IMR-90 (cell line): Measurements from ENCODE around the gene TMEM238. TPM values are rescaled to one million over a fixed set of nuclear protein-coding genes. Genes with fewer than 3 reads are reported as not detected.
A peak's percentile ranks its signal among the peaks of the same experiment; 100 is the strongest.

ENCODE experiments used
- ATAC-seq: fragments of 200-7000 bp; cut with Tn5 transposase; 2 replicates; pipeline ENCODE4 v1.9.1; 2020; ENCODE audit warnings: low read depth, mild to moderate bottlenecking, moderate library complexity
- BruUV-seq: library from RNA; stranded (reverse); fragments of 400-500 nt; replicated peaks from 2 replicates; lab custom pipeline; 2021; lab: Mats Ljungman, UMichigan
- CTCF ChIA-PET: fragments of 300-600 bp; formaldehyde crosslinking; extraction: SDS; loops from one replicate; lab custom pipeline; 2021; ENCODE audit warnings: antibody characterized with exemption; lab: Yijun Ruan, JAX
- POLR2A ChIA-PET: fragments of 300-600 bp; sonication (Branson Sonifier 250); formaldehyde crosslinking; loops from one replicate; lab custom pipeline; 2022; ENCODE audit warnings: antibody characterized with exemption; ENCODE audit not compliant: unreplicated experiment; lab: Charles Lee
- DNase-seq: peaks from one replicate; pipeline ENCODE4 v3.0.0; 2013
- H2AFZ ChIP-seq: replicated peaks from 2 replicates; pipeline ENCODE3; 2013; ENCODE audit warnings: low read length, mild to moderate bottlenecking; ENCODE audit not compliant: poor library complexity
- H2AK5ac ChIP-seq: 2 replicates; pipeline ENCODE4 v1.6.1; 2013; ENCODE audit warnings: low read depth, low read length, inconsistent platforms
- H2AK9ac ChIP-seq: replicated peaks from 2 replicates; pipeline ENCODE3; 2013; ENCODE audit warnings: mild to moderate bottlenecking, low read depth, low read length, moderate library complexity; ENCODE audit not compliant: poor library complexity
- H2BK120ac ChIP-seq: 2 replicates; pipeline ENCODE4 v1.6.1; 2013; ENCODE audit warnings: low read depth, low read length, inconsistent platforms
- H2BK15ac ChIP-seq: 3 replicates; pipeline ENCODE4 v1.6.1; 2013; ENCODE audit warnings: low read depth, low read length, inconsistent platforms
- H2BK20ac ChIP-seq: 2 replicates; pipeline ENCODE4 v1.6.1; 2013; ENCODE audit warnings: low read depth, mild to moderate bottlenecking, inconsistent platforms, low read length, moderate library complexity
- H2BK5ac ChIP-seq: 2 replicates; pipeline ENCODE4 v1.6.1; 2013; ENCODE audit warnings: mild to moderate bottlenecking, low read depth, low read length, inconsistent platforms; ENCODE audit not compliant: poor library complexity, severe bottlenecking
- H3K14ac ChIP-seq: replicated peaks from 2 replicates; pipeline ENCODE4 v1.6.1; 2013; ENCODE audit warnings: low read depth, low read length, inconsistent platforms
- H3K18ac ChIP-seq: 2 replicates; pipeline ENCODE4 v1.6.1; 2013; ENCODE audit warnings: low read depth, low read length, control low read depth
- H3K23ac ChIP-seq: 2 replicates; pipeline ENCODE4 v1.6.1; 2013; ENCODE audit warnings: low read depth, low read length, inconsistent platforms
- H3K27ac ChIP-seq: 2 replicates; pipeline ENCODE4 v1.5.1; 2013; ENCODE audit warnings: mild to moderate bottlenecking, control low read depth, low read length; ENCODE audit not compliant: insufficient read depth
- H3K27me3 ChIP-seq: 2 replicates; pipeline ENCODE4 v1.6.1; 2013; ENCODE audit warnings: low read length; ENCODE audit not compliant: control insufficient read depth, insufficient read depth
- H3K36me3 ChIP-seq: 2 replicates; pipeline ENCODE4 v1.6.1; 2013; ENCODE audit warnings: low read length, mixed read lengths; ENCODE audit not compliant: control insufficient read depth, insufficient read depth
- H3K4ac ChIP-seq: 2 replicates; pipeline ENCODE4 v1.6.1; 2013; ENCODE audit warnings: low read depth, low read length, inconsistent platforms
- H3K4me1 ChIP-seq: 2 replicates; pipeline ENCODE4 v1.6.1; 2013; ENCODE audit warnings: low read length, mixed read lengths; ENCODE audit not compliant: control insufficient read depth, insufficient read depth
- H3K4me2 ChIP-seq: 2 replicates; pipeline ENCODE4 v1.6.1; 2013; ENCODE audit warnings: low read depth, mild to moderate bottlenecking, control low read depth, low read length, moderate library complexity
- H3K4me3 ChIP-seq: 2 replicates; pipeline ENCODE4 v1.5.1; 2013; ENCODE audit warnings: low read depth, mild to moderate bottlenecking, control low read depth, low read length, moderate library complexity; ENCODE audit not compliant: insufficient read depth
- H3K56ac ChIP-seq: 2 replicates; pipeline ENCODE4 v1.6.1; 2013; ENCODE audit warnings: low read length, inconsistent platforms; ENCODE audit not compliant: insufficient read depth; ENCODE audit errors: extremely low read depth
- H3K79me1 ChIP-seq, 2 experiments: 2 replicates each; pipeline ENCODE4 v1.6.1; 2013; ENCODE audit warnings: low read length in 2 of 2, inconsistent platforms in 1 of 2, low read depth in 1 of 2
- H3K9ac ChIP-seq: 2 replicates; pipeline ENCODE4 v1.6.1; 2013; ENCODE audit warnings: low read depth, low read length, control low read depth
- H3K9me1 ChIP-seq: 2 replicates; pipeline ENCODE4 v1.6.1; 2013; ENCODE audit warnings: low read length, inconsistent platforms; ENCODE audit not compliant: insufficient read depth
- H3K9me3 ChIP-seq: 2 replicates; pipeline ENCODE4 v1.6.1; 2013; ENCODE audit warnings: low read length; ENCODE audit not compliant: control insufficient read depth, insufficient read depth
- H4K20me1 ChIP-seq: 2 replicates; pipeline ENCODE4 v1.6.1; 2013; ENCODE audit warnings: low read length, inconsistent platforms; ENCODE audit not compliant: insufficient read depth
- H4K5ac ChIP-seq: 2 replicates; pipeline ENCODE4 v1.6.1; 2013; ENCODE audit warnings: mild to moderate bottlenecking, low read depth, low read length, control low read depth
- H4K8ac ChIP-seq, 2 experiments: 2 replicates each; pipeline ENCODE4 v1.6.1; 2013; ENCODE audit warnings: low read depth in 2 of 2, low read length in 2 of 2, control low read depth in 1 of 2, inconsistent platforms in 1 of 2
- H4K91ac ChIP-seq: 2 replicates; pipeline ENCODE4 v1.6.1; 2013; ENCODE audit warnings: low read depth, low read length, inconsistent platforms; ENCODE audit not compliant: insufficient read depth
- BHLHE40 ChIP-seq: fragments of 150-350 bp; IDR thresholded peaks from 2 replicates; pipeline ENCODE4 v1.6.1; 2016; ENCODE audit warnings: mild to moderate bottlenecking, low read depth, low read length
- CEBPB ChIP-seq: IDR thresholded peaks from 2 replicates; pipeline ENCODE4 v1.6.1; 2012; ENCODE audit warnings: low read depth, low read length, improper control_type of control experiment
- CHD1 ChIP-seq: IDR thresholded peaks from 2 replicates; pipeline ENCODE4 v1.6.1; 2012; ENCODE audit warnings: low read depth, low read length, improper control_type of control experiment
- FOS ChIP-seq: fragments of 150-350 bp; IDR thresholded peaks from 2 replicates; pipeline ENCODE4 v1.6.1; 2016; ENCODE audit warnings: low read depth, low read length
- MAFK ChIP-seq: IDR thresholded peaks from 2 replicates; pipeline ENCODE4 v1.6.1; 2012; ENCODE audit warnings: low read depth, low read length, improper control_type of control experiment
- MAZ ChIP-seq: IDR thresholded peaks from 2 replicates; pipeline ENCODE4 v1.6.1; 2012; ENCODE audit warnings: low read depth, mild to moderate bottlenecking, low read length, improper control_type of control experiment, moderate library complexity, borderline replicate concordance
- MXI1 ChIP-seq: IDR thresholded peaks from 2 replicates; pipeline ENCODE4 v1.6.1; 2012; ENCODE audit warnings: low read depth, mild to moderate bottlenecking, low read length, moderate library complexity, borderline replicate concordance
- NFE2L2 ChIP-seq: fragments of 150-350 bp; IDR thresholded peaks from 2 replicates; pipeline ENCODE4 v1.6.1; 2016; ENCODE audit warnings: low read depth, mild to moderate bottlenecking, low read length
- POLR2A ChIP-seq: IDR thresholded peaks from 2 replicates; pipeline ENCODE4 v1.6.1; 2012; ENCODE audit warnings: mild to moderate bottlenecking, low read depth, low read length
- RAD21 ChIP-seq: IDR thresholded peaks from 2 replicates; pipeline ENCODE4 v1.6.1; 2012; ENCODE audit warnings: low read length, improper control_type of control experiment
- RCOR1 ChIP-seq: IDR thresholded peaks from 2 replicates; pipeline ENCODE4 v1.6.1; 2012; ENCODE audit warnings: mild to moderate bottlenecking, low read length, improper control_type of control experiment; ENCODE audit not compliant: insufficient replicate concordance
- RFX5 ChIP-seq: IDR thresholded peaks from 2 replicates; pipeline ENCODE4 v1.8.0; 2012; ENCODE audit warnings: low read depth, mild to moderate bottlenecking, low read length, moderate library complexity
- SMC3 ChIP-seq: fragments of 150-350 bp; IDR thresholded peaks from 2 replicates; pipeline ENCODE4 v1.6.1; 2016; ENCODE audit warnings: low read depth, mild to moderate bottlenecking, antibody characterized with exemption, low read length, moderate library complexity
- WGBS, 2 experiments: methylation state at CpG; one replicate each; pipeline versions ENCODE4 v1.1.5 to v1.1.7; 2013; ENCODE audit warnings: missing lambda C conversion rate in 2 of 2; ENCODE audit not compliant: insufficient read length in 1 of 2; ENCODE audit errors: extremely low coverage in 2 of 2; 5-methylcytosine and 5-hydroxymethylcytosine counted together
- dilution Hi-C: fragments of 300-500 bp; cut with HindIII; formaldehyde crosslinking; loops from one replicate; pipeline ENCODE4 v1.14.3; 2018; ENCODE audit warnings: low sequenced_read_pairs; ENCODE audit not compliant: unreplicated experiment
- in situ Hi-C: fragments of 300-500 bp; cut with MboI; formaldehyde crosslinking; loops from 3 replicates; pipeline ENCODE4 v1.14.3; 2019; ENCODE audit warnings: low sequenced_read_pairs, inconsistent platforms, mixed read lengths
- intact Hi-C: fragments of 100-400 bp; cut with micrococcal nuclease; formaldehyde crosslinking; loops from 2 replicates; pipeline ENCODE4 v1.10.0; 2022
- polyA plus RNA-seq, 3 experiments: library from polyadenylated mRNA; depleted of rRNA; stranded (reverse); fragments of >200 nt; gene quantifications; 2 replicates each; pipeline ENCODE4 v1.2.3, GENCODE V29; 2012; ENCODE audit warnings: low replicate concordance in 1 of 3
- total RNA-seq: library from RNA; depleted of rRNA; stranded (reverse); fragments of >200 nt; gene quantifications from 2 replicates; pipeline ENCODE4 v1.2.3, GENCODE V29; 2012
- TF ChIP-seq, protein P1 (sequence below): fragments of 150-350 bp; IDR thresholded peaks from 2 replicates; pipeline ENCODE4 v1.6.1; 2016; ENCODE audit warnings: low read depth, mild to moderate bottlenecking, low read length, moderate library complexity, borderline replicate concordance
- TF ChIP-seq, protein P2 (sequence below): conservative IDR thresholded peaks from 2 replicates; pipeline ENCODE4 v1.5.1; 2012; ENCODE audit warnings: mild to moderate bottlenecking, low read depth, low read length, improper control_type of control experiment

Gene TMEM238
- total and polyA plus RNA-seq, 2 of the 4 experiments (the other 2 are of a cell fraction): not detected

DNA sequence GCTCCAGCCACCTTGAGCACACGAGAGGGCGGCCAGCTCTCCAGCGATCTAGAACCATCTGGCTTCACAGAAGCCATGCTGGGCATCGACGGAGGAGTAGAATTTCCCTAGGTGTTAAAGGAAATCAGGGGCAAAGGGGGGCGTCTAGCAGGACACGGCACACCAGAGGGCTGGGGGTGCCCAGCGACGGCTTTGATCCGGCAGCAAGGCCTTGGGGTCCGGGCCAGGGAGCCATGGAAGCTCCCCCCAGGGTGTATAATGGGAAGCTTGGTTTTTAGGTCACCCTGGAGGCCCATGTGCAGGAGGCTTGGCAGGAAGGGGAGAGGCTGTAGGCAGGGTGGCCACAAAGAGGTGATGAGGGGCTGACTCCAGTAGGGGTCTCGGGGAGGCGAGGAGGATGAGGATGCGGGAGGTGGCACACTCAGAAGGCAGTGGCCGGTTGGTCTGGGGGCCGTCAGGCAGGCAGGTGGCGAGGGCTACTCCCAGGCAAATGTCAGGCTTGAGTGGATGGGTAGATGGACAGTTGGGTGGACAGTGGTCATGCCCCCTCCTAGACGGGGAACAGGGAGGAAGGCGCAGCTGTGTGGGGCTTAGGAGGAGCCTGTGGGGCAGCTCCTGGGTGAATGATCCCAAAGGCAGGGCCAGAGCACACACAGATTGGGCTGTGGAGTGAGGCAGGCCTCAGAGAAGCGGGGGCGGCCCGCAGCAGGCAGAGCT, 38.8 kb downstream of the TMEM238 start:
- Histone ChIP-seq H2BK120ac (no peak overlapping the region), H3K4me3 (no peak overlapping the region), H2AFZ (no peak overlapping the region), H3K56ac (no peak overlapping the region), H3K9me1 (peaks cover 6% of the 10 kb centered on the region; the same call in 1 of the 2 replicates), H3K14ac (no peak overlapping the region), H3K27ac (no peak overlapping the region), H4K5ac (no peak overlapping the region), H3K4ac (peak overlapping the region; percentile 27; the same call in 1 of the 2 replicates), H3K9me3 (no peaks in the 10 kb centered on the region), H2BK5ac (no peak overlapping the region), H2BK15ac (no peak overlapping the region), H3K23ac (no peak overlapping the region), H2AK5ac (peak overlapping the region; percentile 43; the same call in 1 of the 2 replicates), H2AK9ac (peak overlapping the region; percentile 78), H3K36me3 (peaks cover 18% of the 10 kb centered on the region; the same call in 1 of the 2 replicates), H3K9ac (no peak overlapping the region), H3K79me1 (peaks cover 4 to 15% of the 10 kb centered on the region in 2 experiments; a peak in 3 of 4 replicates), H3K4me2 (no peak overlapping the region), H4K91ac (no peak overlapping the region), H4K8ac (no peak overlapping the region), H4K20me1 (peaks cover 6% of the 10 kb centered on the region), H3K27me3 (no peaks in the 10 kb centered on the region), H3K4me1 (peaks cover 10% of the 10 kb centered on the region), H2BK20ac (no peak overlapping the region), H3K18ac (no peak overlapping the region)
- WGBS, 2 experiments: 93% methylated on average over 5 of the region's 22 CpGs; no CpG with 5 or more reads in 1 of the 2 experiments
- intact Hi-C loops (no loop called here), in situ Hi-C loops (no loop called here), dilution Hi-C loops (no loop called here)
- ATAC-seq (no peak), DNase-seq (no peak)
- ChIA-PET POLR2A (no interaction called here), CTCF (no interaction called here)
- BruUV-seq: no TSS peak
- TF ChIP-seq, protein P1, sequence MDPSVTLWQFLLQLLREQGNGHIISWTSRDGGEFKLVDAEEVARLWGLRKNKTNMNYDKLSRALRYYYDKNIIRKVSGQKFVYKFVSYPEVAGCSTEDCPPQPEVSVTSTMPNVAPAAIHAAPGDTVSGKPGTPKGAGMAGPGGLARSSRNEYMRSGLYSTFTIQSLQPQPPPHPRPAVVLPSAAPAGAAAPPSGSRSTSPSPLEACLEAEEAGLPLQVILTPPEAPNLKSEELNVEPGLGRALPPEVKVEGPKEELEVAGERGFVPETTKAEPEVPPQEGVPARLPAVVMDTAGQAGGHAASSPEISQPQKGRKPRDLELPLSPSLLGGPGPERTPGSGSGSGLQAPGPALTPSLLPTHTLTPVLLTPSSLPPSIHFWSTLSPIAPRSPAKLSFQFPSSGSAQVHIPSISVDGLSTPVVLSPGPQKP: no peak
- no peak for TF ChIP-seq CHD1
- no peak for TF ChIP-seq POLR2A
- TF ChIP-seq SMC3: no peak
- no peak for TF ChIP-seq MAZ
- no peak for TF ChIP-seq MAFK
- no peak for TF ChIP-seq BHLHE40
- TF ChIP-seq CEBPB: no peak
- TF ChIP-seq RFX5: no peak
- TF ChIP-seq RAD21: no peak
- TF ChIP-seq, protein P2, sequence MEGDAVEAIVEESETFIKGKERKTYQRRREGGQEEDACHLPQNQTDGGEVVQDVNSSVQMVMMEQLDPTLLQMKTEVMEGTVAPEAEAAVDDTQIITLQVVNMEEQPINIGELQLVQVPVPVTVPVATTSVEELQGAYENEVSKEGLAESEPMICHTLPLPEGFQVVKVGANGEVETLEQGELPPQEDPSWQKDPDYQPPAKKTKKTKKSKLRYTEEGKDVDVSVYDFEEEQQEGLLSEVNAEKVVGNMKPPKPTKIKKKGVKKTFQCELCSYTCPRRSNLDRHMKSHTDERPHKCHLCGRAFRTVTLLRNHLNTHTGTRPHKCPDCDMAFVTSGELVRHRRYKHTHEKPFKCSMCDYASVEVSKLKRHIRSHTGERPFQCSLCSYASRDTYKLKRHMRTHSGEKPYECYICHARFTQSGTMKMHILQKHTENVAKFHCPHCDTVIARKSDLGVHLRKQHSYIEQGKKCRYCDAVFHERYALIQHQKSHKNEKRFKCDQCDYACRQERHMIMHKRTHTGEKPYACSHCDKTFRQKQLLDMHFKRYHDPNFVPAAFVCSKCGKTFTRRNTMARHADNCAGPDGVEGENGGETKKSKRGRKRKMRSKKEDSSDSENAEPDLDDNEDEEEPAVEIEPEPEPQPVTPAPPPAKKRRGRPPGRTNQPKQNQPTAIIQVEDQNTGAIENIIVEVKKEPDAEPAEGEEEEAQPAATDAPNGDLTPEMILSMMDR: no peak
- TF ChIP-seq MXI1: no peak
- no peak for TF ChIP-seq FOS
- TF ChIP-seq NFE2L2: no peak
- TF ChIP-seq RCOR1: no peak
